ENCODE data around the gene EEF1G. TPM values are rescaled to one million over a fixed set of nuclear protein-coding genes. Genes with fewer than 3 reads are reported as not detected.
A peak's percentile ranks its signal among the peaks of the same experiment; 100 is the strongest.
"Not testable (repeated sequence)": the region's sequence is repeated elsewhere in the genome, so short reads cannot be mapped to it uniquely, and the experiment has no call there.

The EEF1G gene
- total RNA-seq, 1 donor from 2014 or later: 2,051 TPM

GRCh38 chr11:62572431-62572830 is 1.3 kb downstream of the EEF1G start:
- peak overlapping the region; percentile 99 for H3K27ac Mint-ChIP-seq
- peaks cover 38% of the 10 kb centered on the region for H3K36me3 Mint-ChIP-seq
- TF ChIP-seq CTCF (conservative IDR thresholded peaks at IDR 0.05): no peak
- H3K4me3 Mint-ChIP-seq: peak overlapping the region; percentile 98
- H3K27me3 Mint-ChIP-seq: no peaks in the 10 kb centered on the region
- H3K9me3 Mint-ChIP-seq: no peaks in the 10 kb centered on the region
- H3K4me1 Mint-ChIP-seq (ENCODE audit: unreplicated experiment): peaks cover 36% of the 10 kb centered on the region
- DNase-seq (ENCODE audit: extremely low spot score, unreplicated experiment): no peak

GRCh38 chr11:62571493-62571892 is 2.2 kb downstream of the EEF1G start:
- not testable (repeated sequence) for H3K27ac Mint-ChIP-seq; H3K9me3 Mint-ChIP-seq; H3K27me3 Mint-ChIP-seq; DNase-seq (ENCODE audit: extremely low spot score, unreplicated experiment)
- Mint-ChIP-seq H3K4me3 (peak overlapping the region; percentile 65), H3K4me1 (ENCODE audit: unreplicated experiment) (peaks cover 36% of the 10 kb centered on the region), H3K36me3 (peaks cover 41% of the 10 kb centered on the region)

GRCh38 chr11:62570903-62571302 is 2.8 kb downstream of the EEF1G start:
- peak overlapping the region; percentile 65 for H3K4me3 Mint-ChIP-seq
- peaks cover 36% of the 10 kb centered on the region for H3K4me1 Mint-ChIP-seq (ENCODE audit: unreplicated experiment)
- not testable (repeated sequence) for H3K9me3 Mint-ChIP-seq; DNase-seq (ENCODE audit: extremely low spot score, unreplicated experiment); H3K27me3 Mint-ChIP-seq
- H3K27ac Mint-ChIP-seq: peak overlapping the region; percentile 33
- peaks cover 44% of the 10 kb centered on the region for H3K36me3 Mint-ChIP-seq

GRCh38 chr11:62569611-62570010 is 4.1 kb downstream of the EEF1G start:
- peaks cover 49% of the 10 kb centered on the region for H3K36me3 Mint-ChIP-seq
- H3K27ac Mint-ChIP-seq: peak overlapping the region; percentile 41
- TF ChIP-seq CTCF (conservative IDR thresholded peaks at IDR 0.05): no peak
- no peaks in the 10 kb centered on the region for H3K9me3 Mint-ChIP-seq
- no peak for DNase-seq (ENCODE audit: extremely low spot score, unreplicated experiment)
- H3K4me3 Mint-ChIP-seq: no peak overlapping the region
- peaks cover 27% of the 10 kb centered on the region for H3K4me1 Mint-ChIP-seq (ENCODE audit: unreplicated experiment)
- H3K27me3 Mint-ChIP-seq: no peaks in the 10 kb centered on the region

GRCh38 chr11:62567018-62567633 is 6.6 kb downstream of the EEF1G start:
- Mint-ChIP-seq H3K36me3 (peaks cover 40% of the 10 kb centered on the region), H3K27ac (peak overlapping the region; percentile 63), H3K27me3 (no peaks in the 10 kb centered on the region), H3K4me3 (no peak overlapping the region), H3K9me3 (no peaks in the 10 kb centered on the region), H3K4me1 (ENCODE audit: unreplicated experiment) (peaks cover 16% of the 10 kb centered on the region)
- no peak for TF ChIP-seq CTCF (conservative IDR thresholded peaks at IDR 0.05)
- no peak for DNase-seq (ENCODE audit: extremely low spot score, unreplicated experiment)

- H3K27me3 Mint-ChIP-seq: no peaks in the 10 kb centered on the region
- peaks cover 35% of the 10 kb centered on the region for H3K36me3 Mint-ChIP-seq
- TF ChIP-seq CTCF (conservative IDR thresholded peaks at IDR 0.05): no peak
- H3K27ac Mint-ChIP-seq: no peak overlapping the region
- no peak overlapping the region for H3K4me3 Mint-ChIP-seq
- H3K9me3 Mint-ChIP-seq: no peaks in the 10 kb centered on the region
- no peak for DNase-seq (ENCODE audit: extremely low spot score, unreplicated experiment)
- peaks cover 19% of the 10 kb centered on the region for H3K4me1 Mint-ChIP-seq (ENCODE audit: unreplicated experiment)
These were observed 7.4 kb downstream of the EEF1G start for GRCh38 chr11:62566247-62566646.
